BJ (cell line): ENCODE results near the gene C1QTNF3. TPM values are rescaled to one million over a fixed set of nuclear protein-coding genes. Genes with fewer than 3 reads are reported as not detected.

ENCODE experiments used
- CTCF ChIA-PET: fragments of 350-600 bp; formaldehyde crosslinking; extraction: SDS; loops from one replicate; lab custom pipeline; 2021; ENCODE audit warnings: antibody characterized with exemption, inconsistent platforms; lab: Yijun Ruan, JAX
- POLR2A ChIA-PET: fragments of 300-600 bp; sonication (Branson Sonifier 250); formaldehyde crosslinking; extraction: SDS; loops from one replicate; lab custom pipeline; 2021; ENCODE audit warnings: antibody characterized with exemption; lab: Charles Lee
- DNase-seq: peaks from one replicate; pipeline ENCODE4 v3.0.0-alpha.2; 2011; ENCODE audit warnings: low read depth
- H3K27me3 ChIP-seq: 2 replicates; pipeline ENCODE4 v1.6.0; 2011; ENCODE audit warnings: low read length; ENCODE audit not compliant: control insufficient read depth, insufficient read depth
- H3K36me3 ChIP-seq: 2 replicates; pipeline ENCODE4 v1.5.1; 2011; ENCODE audit warnings: low read length; ENCODE audit not compliant: control insufficient read depth, insufficient read depth
- H3K4me3 ChIP-seq: 2 replicates; pipeline ENCODE4 v1.5.1; 2011; ENCODE audit warnings: low read depth, mild to moderate bottlenecking, control low read depth, low read length
- CTCF ChIP-seq: IDR thresholded peaks from 2 replicates; pipeline ENCODE4 v1.5.1; 2011; ENCODE audit warnings: low read depth, mild to moderate bottlenecking, control low read depth, inconsistent platforms, low read length, moderate library complexity; ENCODE audit not compliant: insufficient read depth
- polyA plus RNA-seq: library from polyadenylated mRNA; depleted of rRNA; stranded (reverse); fragments of >200 nt; gene quantifications from 2 replicates; pipeline ENCODE4 v1.2.3, GENCODE V29; 2011

Gene C1QTNF3
- polyA plus RNA-seq, 1 experiment = 1.8 TPM

GRCh38 chr5:34053133-34053532 is 10.1 kb upstream of the C1QTNF3 start:
- Histone ChIP-seq H3K4me3 (no peak overlapping the region), H3K36me3 (no peaks in the 10 kb centered on the region), H3K27me3 (no peaks in the 10 kb centered on the region)
- ChIA-PET CTCF (no interaction called here), POLR2A (interaction anchor here (0.6 kb wide), 1 partner anchor 1061 kb away, joined by 4 read pairs; no protein-coding TSS in a partner anchor)
- no peak for TF ChIP-seq CTCF
- DNase-seq = peak; percentile 85

- Histone ChIP-seq H3K27me3 (no peaks in the 10 kb centered on the region), H3K36me3 (no peaks in the 10 kb centered on the region), H3K4me3 (no peak overlapping the region)
- no peak for DNase-seq
- no peak for TF ChIP-seq CTCF
- POLR2A ChIA-PET = no interaction called here
- CTCF ChIA-PET = no interaction called here
Observed at GRCh38 chr5:34051374-34051980, 8.5 kb upstream of the C1QTNF3 start.

- ChIA-PET CTCF (interaction anchor here (0.8 kb wide), 1 partner anchor 10 kb away, joined by 3 read pairs; no protein-coding TSS in a partner anchor), POLR2A (no interaction called here)
- TF ChIP-seq CTCF = no peak
- no peaks in the 10 kb centered on the region for H3K27me3 ChIP-seq
- no peak overlapping the region for H3K4me3 ChIP-seq
- H3K36me3 ChIP-seq = no peaks in the 10 kb centered on the region
- DNase-seq = no peak
Observed at GRCh38 chr5:34047774-34048572, 5.0 kb upstream of the C1QTNF3 start.

- DNase-seq = no peak
- POLR2A ChIA-PET = no interaction called here
- H3K4me3 ChIP-seq = no peak overlapping the region
- no peaks in the 10 kb centered on the region for H3K27me3 ChIP-seq
- TF ChIP-seq CTCF = no peak
- H3K36me3 ChIP-seq = no peaks in the 10 kb centered on the region
- CTCF ChIA-PET = interaction anchor here (0.8 kb wide), 1 partner anchor 11 kb away, joined by 3 read pairs; no protein-coding TSS in a partner anchor
Observed at GRCh38 chr5:34047143-34047542, 4.1 kb upstream of the C1QTNF3 start.

- ChIA-PET POLR2A (interaction anchor here (0.5 kb wide), 1 partner anchor 18 kb away, joined by 3 read pairs; no protein-coding TSS in a partner anchor), CTCF (no interaction called here)
- H3K4me3 ChIP-seq = no peak overlapping the region
- no peak for TF ChIP-seq CTCF
- H3K36me3 ChIP-seq = no peaks in the 10 kb centered on the region
- no peaks in the 10 kb centered on the region for H3K27me3 ChIP-seq
- peak; percentile 23 for DNase-seq
Observed at GRCh38 chr5:34045996-34046395, 3.0 kb upstream of the C1QTNF3 start.
